ENCODE measurements around the gene MYBPC3. TPM values are rescaled to one million over a fixed set of nuclear protein-coding genes. Genes with fewer than 3 reads are reported as not detected.

Gene MYBPC3
- total and polyA plus RNA-seq, 4 donors, result 0.06 to 0.16 (median 0.15) TPM; not detected in 1

GRCh38 chr11:47393163-47394049 lies 40.9 kb upstream of the MYBPC3 start:
- H3K9me3 ChIP-seq (ENCODE audit: control insufficient read depth, insufficient read depth, low read length), result no peaks in the 10 kb centered on the region
- DNase-seq (ENCODE audit: low read depth in 4 of 6, low spot score in 6 of 6), result no peak
- H3K27ac ChIP-seq (ENCODE audit: low read depth, low read length), result no peak overlapping the region
- peaks cover 25% of the 10 kb centered on the region for H3K4me1 ChIP-seq (ENCODE audit: control insufficient read depth, insufficient read depth, low read length)
- H3K36me3 ChIP-seq (ENCODE audit: control insufficient read depth, insufficient read depth, low read length), result peaks cover 7% of the 10 kb centered on the region
- H3K4me3 ChIP-seq (ENCODE audit: low read depth, low read length), result no peak overlapping the region
- WGBS (ENCODE audit: insufficient coverage), result 81% methylated on average over 16 of the region's 20 CpGs
- H3K27me3 ChIP-seq (ENCODE audit: control insufficient read depth, insufficient read depth, low read length), result no peaks in the 10 kb centered on the region

DNA sequence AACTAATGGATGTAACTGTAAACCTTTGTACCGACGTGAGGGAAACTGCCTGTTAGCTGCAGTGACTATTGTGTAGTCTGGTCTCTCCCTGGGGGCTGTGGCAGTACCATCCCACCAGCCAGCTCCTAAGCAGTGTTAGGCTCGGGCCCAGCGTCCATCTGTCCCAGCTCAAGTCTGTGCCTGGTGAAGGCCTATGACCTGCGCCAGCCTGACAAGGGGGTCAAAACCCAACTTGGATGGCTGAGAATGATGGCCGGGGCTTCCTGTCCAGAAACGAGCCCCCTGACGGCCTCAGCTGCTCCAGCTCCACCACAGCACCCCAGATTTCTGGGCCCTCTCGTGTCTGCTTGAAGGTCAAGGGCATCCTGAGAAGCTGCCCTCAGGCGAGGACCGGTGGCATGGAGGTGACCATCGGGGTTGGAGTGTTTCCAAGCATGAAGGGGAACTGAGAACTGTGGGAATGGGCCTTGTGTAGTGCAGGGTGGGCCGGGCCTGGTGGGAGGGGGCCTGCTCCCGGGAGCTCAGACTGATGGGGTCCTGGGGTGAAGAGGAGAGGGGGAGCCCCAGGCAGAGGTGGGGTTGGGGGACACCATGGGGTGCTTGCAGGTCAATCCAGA lies 40.2 kb upstream of the MYBPC3 start:
- peaks cover 25% of the 10 kb centered on the region for H3K4me1 ChIP-seq (ENCODE audit: control insufficient read depth, insufficient read depth, low read length)
- peaks cover 7% of the 10 kb centered on the region for H3K36me3 ChIP-seq (ENCODE audit: control insufficient read depth, insufficient read depth, low read length)
- H3K4me3 ChIP-seq (ENCODE audit: low read depth, low read length), result no peak overlapping the region
- H3K9me3 ChIP-seq (ENCODE audit: control insufficient read depth, insufficient read depth, low read length), result no peaks in the 10 kb centered on the region
- H3K27ac ChIP-seq (ENCODE audit: low read depth, low read length), result no peak overlapping the region
- H3K27me3 ChIP-seq (ENCODE audit: control insufficient read depth, insufficient read depth, low read length), result no peaks in the 10 kb centered on the region
- no peak for DNase-seq (ENCODE audit: low read depth in 4 of 6, low spot score in 6 of 6)
- WGBS (ENCODE audit: insufficient coverage), result 84% methylated on average over 14 of the region's 14 CpGs

DNA sequence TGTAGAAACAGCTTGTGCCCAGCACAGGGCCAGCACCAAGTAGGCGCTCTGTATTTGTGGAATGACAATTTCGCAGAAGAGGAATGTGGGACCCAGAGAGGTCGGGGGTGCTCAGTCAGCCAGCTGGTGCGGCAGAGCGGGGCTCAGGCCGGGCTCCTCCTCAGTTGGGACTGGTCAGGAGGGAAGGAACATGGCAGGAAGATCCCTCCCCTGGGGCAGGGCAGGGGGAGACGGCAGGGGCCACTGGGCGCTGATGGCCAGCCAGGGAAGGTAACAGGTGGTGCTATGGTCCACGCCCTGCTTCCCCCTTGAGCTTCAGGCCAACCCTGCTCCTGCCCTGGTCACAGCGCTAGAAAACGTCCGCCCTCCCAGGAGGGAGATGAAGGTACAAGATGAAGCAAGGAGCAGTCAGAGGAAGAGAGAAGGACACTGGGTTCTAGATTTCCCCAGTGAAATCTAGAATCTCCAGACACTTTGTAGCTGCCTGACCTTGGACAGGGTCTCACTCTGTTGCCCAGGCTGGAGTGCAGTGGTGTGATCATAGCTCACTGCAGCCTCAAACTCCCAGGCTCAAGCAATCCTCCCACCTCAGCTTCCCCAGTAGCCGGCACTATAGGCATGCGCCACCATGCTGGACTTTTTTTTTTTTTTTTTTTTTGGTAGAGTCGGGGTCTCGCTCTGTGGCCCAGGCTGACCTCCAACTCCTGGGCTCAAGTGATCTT lies 39.4 kb upstream of the MYBPC3 start:
- Histone ChIP-seq H3K4me3 (ENCODE audit: low read depth, low read length) (no peak overlapping the region), H3K4me1 (ENCODE audit: control insufficient read depth, insufficient read depth, low read length) (peaks cover 25% of the 10 kb centered on the region), H3K36me3 (ENCODE audit: control insufficient read depth, insufficient read depth, low read length) (peaks cover 7% of the 10 kb centered on the region), H3K27me3 (ENCODE audit: control insufficient read depth, insufficient read depth, low read length) (no peaks in the 10 kb centered on the region), H3K27ac (ENCODE audit: low read depth, low read length) (no peak overlapping the region), H3K9me3 (ENCODE audit: control insufficient read depth, insufficient read depth, low read length) (no peaks in the 10 kb centered on the region)
- 92% methylated on average over 15 of the region's 16 CpGs for WGBS (ENCODE audit: insufficient coverage)
- DNase-seq (ENCODE audit: low read depth in 4 of 6, low spot score in 6 of 6), result no peak

DNA sequence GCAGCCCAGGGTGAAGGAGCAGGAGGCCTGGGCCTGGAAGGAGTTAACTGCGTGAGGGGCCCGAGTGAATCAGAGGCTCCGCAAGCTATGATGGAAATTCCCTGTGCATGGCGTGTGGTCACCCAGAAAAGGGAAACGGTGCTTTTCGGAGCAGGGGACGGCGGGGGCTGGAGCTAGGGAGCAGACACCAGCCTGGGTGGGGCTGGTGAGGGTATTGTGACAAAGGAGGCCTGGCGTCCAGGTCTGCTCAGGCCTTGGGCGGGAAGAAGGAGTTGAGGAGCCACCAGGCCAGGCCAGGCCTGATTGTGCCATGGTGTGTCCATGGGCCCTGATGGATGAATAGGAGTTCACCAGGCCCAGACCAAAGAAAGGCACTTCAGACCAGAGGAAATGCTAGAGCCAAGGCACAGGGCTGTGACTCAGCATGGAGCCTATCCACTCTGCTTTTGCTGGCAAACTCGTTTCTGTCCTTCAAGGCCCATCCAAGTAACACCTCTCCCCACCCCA lies 38.6 kb upstream of the MYBPC3 start:
- Histone ChIP-seq H3K9me3 (ENCODE audit: control insufficient read depth, insufficient read depth, low read length) (no peaks in the 10 kb centered on the region), H3K4me3 (ENCODE audit: low read depth, low read length) (no peak overlapping the region), H3K36me3 (ENCODE audit: control insufficient read depth, insufficient read depth, low read length) (peaks cover 7% of the 10 kb centered on the region), H3K4me1 (ENCODE audit: control insufficient read depth, insufficient read depth, low read length) (peaks cover 25% of the 10 kb centered on the region), H3K27me3 (ENCODE audit: control insufficient read depth, insufficient read depth, low read length) (no peaks in the 10 kb centered on the region), H3K27ac (ENCODE audit: low read depth, low read length) (no peak overlapping the region)
- no peak for DNase-seq (ENCODE audit: low read depth in 4 of 6, low spot score in 6 of 6)
- 86% methylated on average over 11 of the region's 11 CpGs for WGBS (ENCODE audit: insufficient coverage)

- Histone ChIP-seq H3K27ac (ENCODE audit: low read depth, low read length) (no peak overlapping the region), H3K9me3 (ENCODE audit: control insufficient read depth, insufficient read depth, low read length) (no peaks in the 10 kb centered on the region), H3K4me3 (ENCODE audit: low read depth, low read length) (no peak overlapping the region), H3K4me1 (ENCODE audit: control insufficient read depth, insufficient read depth, low read length) (peaks cover 19% of the 10 kb centered on the region), H3K27me3 (ENCODE audit: control insufficient read depth, insufficient read depth, low read length) (no peaks in the 10 kb centered on the region), H3K36me3 (ENCODE audit: control insufficient read depth, insufficient read depth, low read length) (peaks cover 7% of the 10 kb centered on the region)
- 91% methylated on average over 6 of the region's 6 CpGs for WGBS (ENCODE audit: insufficient coverage)
- no peak for DNase-seq (ENCODE audit: low read depth in 4 of 6, low spot score in 6 of 6)
Measured at GRCh38 chr11:47390422-47390760, 37.9 kb upstream of the MYBPC3 start.

DNA sequence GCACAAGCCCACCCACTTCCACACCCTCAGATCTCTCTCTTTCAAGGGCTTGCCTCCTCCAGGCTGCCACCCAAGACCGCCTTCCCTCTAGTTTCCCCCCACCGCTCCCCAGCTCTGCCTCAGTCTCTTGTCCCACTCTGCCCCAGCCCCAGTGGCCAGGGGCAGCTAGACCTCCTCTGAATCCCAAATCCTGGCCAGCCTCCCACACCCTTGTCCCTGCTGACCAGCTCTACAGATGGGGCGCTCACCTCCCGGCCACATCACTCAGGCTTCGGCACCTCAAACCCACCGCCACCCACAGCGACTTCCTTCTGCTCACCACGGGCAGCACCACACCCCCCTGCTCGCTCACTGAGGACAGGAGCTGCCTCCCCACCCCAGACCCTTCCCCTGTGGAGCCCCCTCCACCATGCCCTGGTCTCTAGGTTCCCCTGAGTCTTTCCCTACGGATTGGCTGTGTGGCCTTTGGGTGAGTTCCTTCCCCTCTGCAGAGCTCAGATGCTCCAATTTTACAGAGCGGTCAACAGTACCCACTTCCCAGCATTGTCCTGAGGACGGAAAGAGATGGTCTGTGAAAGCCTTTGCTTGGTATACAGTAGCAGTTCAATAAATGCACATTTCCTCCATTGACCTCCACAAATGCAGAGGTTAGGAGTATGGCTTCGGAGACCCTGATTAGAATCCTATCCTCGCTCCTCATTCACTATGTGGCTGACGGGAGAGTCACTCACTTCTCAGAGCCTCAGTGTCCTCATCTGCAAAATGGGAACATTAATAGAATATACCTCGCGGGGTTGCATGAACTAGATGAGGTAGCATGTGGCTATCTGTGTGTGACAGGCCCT lies 37.3 kb upstream of the MYBPC3 start:
- H3K36me3 ChIP-seq (ENCODE audit: control insufficient read depth, insufficient read depth, low read length), result peaks cover 4% of the 10 kb centered on the region
- 89% methylated on average over 7 of the region's 17 CpGs for WGBS (ENCODE audit: insufficient coverage)
- no peaks in the 10 kb centered on the region for H3K9me3 ChIP-seq (ENCODE audit: control insufficient read depth, insufficient read depth, low read length)
- H3K27ac ChIP-seq (ENCODE audit: low read depth, low read length), result no peak overlapping the region
- H3K4me3 ChIP-seq (ENCODE audit: low read depth, low read length), result no peak overlapping the region
- peaks cover 13% of the 10 kb centered on the region for H3K4me1 ChIP-seq (ENCODE audit: control insufficient read depth, insufficient read depth, low read length)
- H3K27me3 ChIP-seq (ENCODE audit: control insufficient read depth, insufficient read depth, low read length), result no peaks in the 10 kb centered on the region
- DNase-seq (ENCODE audit: low read depth in 4 of 6, low spot score in 6 of 6), result no peak

DNA sequence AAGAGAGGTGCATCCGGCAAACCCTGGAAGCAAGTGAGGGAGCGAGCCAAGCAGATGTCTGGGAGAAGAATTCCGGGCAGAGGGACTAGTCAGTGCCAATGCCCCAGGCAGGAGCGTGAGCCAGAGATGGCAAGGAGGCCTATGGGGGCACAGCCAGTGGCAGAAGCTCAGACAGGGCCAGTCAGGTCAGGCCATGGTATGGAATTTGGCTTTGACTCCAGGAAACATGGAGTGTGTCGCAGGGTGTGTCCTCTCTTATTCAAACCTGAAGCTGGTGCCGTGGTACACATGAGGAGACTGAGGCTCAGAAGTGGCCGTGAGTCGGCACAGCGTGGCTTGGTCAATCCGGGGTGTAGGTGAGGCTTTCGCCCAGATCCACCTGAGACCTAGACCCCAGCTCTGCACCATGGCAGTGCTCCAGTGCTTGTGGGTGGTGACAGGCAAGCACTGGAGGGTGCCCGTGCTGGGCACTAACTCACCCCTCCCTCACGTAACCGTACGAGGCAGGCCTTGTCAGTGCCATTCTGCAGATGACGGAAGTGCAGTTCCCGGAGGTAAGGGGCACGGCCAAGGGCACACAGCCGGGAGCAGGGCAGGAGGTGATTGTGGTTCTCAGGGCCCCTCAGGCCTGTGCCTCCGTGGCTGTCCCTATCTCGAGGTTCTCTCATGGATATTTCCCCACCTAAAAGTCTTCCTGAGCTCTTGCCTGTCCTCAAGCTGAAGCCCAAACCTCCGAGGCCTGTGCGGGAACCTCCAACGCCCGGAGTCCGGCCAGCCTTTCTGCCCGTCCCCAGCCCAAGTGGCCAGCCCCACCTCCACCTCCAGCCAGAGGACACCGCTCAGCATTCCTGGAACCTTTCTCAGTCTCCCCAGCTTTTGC lies 36.4 kb upstream of the MYBPC3 start:
- Histone ChIP-seq H3K9me3 (ENCODE audit: control insufficient read depth, insufficient read depth, low read length) (no peaks in the 10 kb centered on the region), H3K4me1 (ENCODE audit: control insufficient read depth, insufficient read depth, low read length) (peaks cover 6% of the 10 kb centered on the region), H3K27me3 (ENCODE audit: control insufficient read depth, insufficient read depth, low read length) (no peaks in the 10 kb centered on the region), H3K27ac (ENCODE audit: low read depth, low read length) (no peak overlapping the region), H3K4me3 (ENCODE audit: low read depth, low read length) (no peak overlapping the region), H3K36me3 (ENCODE audit: control insufficient read depth, insufficient read depth, low read length) (no peaks in the 10 kb centered on the region)
- 84% methylated on average over 28 of the region's 28 CpGs for WGBS (ENCODE audit: insufficient coverage)
- DNase-seq (ENCODE audit: low read depth in 4 of 6, low spot score in 6 of 6), result no peak

DNA sequence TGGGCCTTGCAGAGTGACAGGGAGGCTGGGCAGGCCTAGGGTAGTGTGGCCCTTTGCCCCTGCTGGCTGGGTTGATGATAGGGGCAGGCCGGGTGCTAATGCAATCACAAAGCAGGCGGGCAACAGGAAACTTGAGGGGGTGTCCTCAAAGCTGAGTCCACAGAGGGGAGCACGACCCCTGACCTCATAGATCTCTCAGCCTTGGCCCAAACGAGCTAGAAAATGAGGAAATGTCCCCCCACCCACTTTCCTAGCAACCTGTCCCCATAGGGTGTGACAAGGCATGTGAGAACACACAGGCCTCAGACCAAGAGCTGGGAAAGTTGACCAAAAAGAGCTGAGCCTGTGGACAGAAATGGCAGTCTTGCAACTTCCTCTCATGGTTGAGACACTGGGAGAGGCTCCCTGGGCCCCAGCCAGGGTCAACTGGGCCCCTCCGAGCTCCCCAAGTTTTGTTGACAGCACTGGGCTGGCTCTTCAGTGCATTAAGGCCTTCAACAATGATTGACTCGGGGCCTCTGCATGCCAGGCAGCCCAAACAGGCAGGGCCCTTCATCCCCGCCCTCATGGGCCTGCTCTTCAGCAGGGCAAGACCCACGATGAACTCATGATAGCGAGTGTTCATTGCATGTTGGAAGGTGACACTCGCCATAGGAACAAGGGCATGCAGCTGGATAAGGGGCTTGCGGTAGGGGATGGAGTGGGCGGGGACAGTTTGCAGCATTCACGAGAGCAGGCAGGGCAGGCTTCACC lies 35.6 kb upstream of the MYBPC3 start:
- H3K27me3 ChIP-seq (ENCODE audit: control insufficient read depth, insufficient read depth, low read length), result no peaks in the 10 kb centered on the region
- no peaks in the 10 kb centered on the region for H3K9me3 ChIP-seq (ENCODE audit: control insufficient read depth, insufficient read depth, low read length)
- DNase-seq (ENCODE audit: low read depth in 4 of 6, low spot score in 6 of 6), result no peak
- H3K4me1 ChIP-seq (ENCODE audit: control insufficient read depth, insufficient read depth, low read length), result no peaks in the 10 kb centered on the region
- 74% methylated on average over 13 of the region's 13 CpGs for WGBS (ENCODE audit: insufficient coverage)
- H3K4me3 ChIP-seq (ENCODE audit: low read depth, low read length), result no peak overlapping the region
- no peak overlapping the region for H3K27ac ChIP-seq (ENCODE audit: low read depth, low read length)
- H3K36me3 ChIP-seq (ENCODE audit: control insufficient read depth, insufficient read depth, low read length), result no peaks in the 10 kb centered on the region
